ENCODE results near the gene FOSL2.

Gene FOSL2

DNA sequence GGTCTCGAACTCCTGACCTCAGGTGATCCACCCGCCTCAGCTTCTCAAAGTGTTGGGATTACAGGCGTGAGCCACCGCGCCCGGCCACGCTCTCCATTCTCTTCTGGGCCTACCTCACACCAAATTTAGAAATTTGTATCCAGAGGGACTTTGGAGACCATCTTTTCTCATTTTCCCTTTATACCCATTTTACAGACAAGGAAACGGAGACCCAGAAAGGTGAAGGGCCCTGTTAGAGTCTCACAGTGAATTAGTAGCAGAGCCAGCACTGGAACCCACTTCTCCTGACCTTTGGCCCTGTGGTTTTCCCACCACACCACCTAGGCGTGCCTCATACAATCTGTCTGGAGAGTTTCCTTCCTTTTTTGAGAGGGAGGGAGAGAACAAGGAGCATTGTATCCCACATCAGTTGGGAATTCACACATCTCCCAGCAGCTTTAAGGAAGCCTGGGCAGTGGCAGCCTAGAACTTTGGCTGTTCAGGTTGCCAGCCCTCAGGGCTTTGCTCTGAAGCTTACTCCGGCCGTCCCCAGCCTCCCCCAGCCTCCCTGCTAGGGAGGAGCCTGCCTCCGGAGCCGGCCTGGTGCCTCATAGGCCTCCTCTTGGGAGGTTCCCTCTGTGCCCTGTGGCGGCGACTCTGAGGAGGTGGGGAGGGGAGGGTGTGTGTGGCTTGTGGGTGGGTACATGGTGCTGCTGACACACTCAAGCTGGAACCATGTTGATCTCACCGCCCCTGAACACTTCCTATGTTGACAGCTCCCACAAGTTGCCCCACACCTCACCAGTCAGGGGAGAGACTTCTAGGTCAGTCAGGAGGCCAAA, 13.8 kb downstream of the FOSL2 start:
- Histone ChIP-seq H3K9me3 (ENCODE audit: control insufficient read depth, low read length) (no peaks in the 10 kb centered on the region), H3K4me3 (ENCODE audit: extremely low read depth, insufficient read depth, low read length, poor library complexity, severe bottlenecking) (no peak overlapping the region), H3K36me3 (ENCODE audit: control insufficient read depth, insufficient read depth, low read length) (peaks cover 100% of the 10 kb centered on the region), H3K4me1 (ENCODE audit: control insufficient read depth, insufficient read depth, low read length, poor library complexity, severe bottlenecking) (peaks cover 48% of the 10 kb centered on the region), H3K27ac (ENCODE audit: low read depth, low read length, severe bottlenecking) (peak overlapping the region; percentile 29)
- WGBS, 2 experiments (ENCODE audit: insufficient coverage in 2 of 2), result 92 to 100% methylated on average over 8 of the region's 16 CpGs

GRCh38 chr2:28407131-28407975, 14.7 kb downstream of the FOSL2 start:
- Histone ChIP-seq H3K9me3 (ENCODE audit: control insufficient read depth, low read length) (no peaks in the 10 kb centered on the region), H3K27ac (ENCODE audit: low read depth, low read length, severe bottlenecking) (peak overlapping the region; percentile 49), H3K4me3 (ENCODE audit: extremely low read depth, insufficient read depth, low read length, poor library complexity, severe bottlenecking) (no peak overlapping the region), H3K4me1 (ENCODE audit: control insufficient read depth, insufficient read depth, low read length, poor library complexity, severe bottlenecking) (peaks cover 50% of the 10 kb centered on the region), H3K36me3 (ENCODE audit: control insufficient read depth, insufficient read depth, low read length) (peaks cover 100% of the 10 kb centered on the region)
- 96 to 97% methylated on average over 6 to 8 of the region's 8 CpGs for WGBS, 2 experiments (ENCODE audit: insufficient coverage in 2 of 2)

DNA sequence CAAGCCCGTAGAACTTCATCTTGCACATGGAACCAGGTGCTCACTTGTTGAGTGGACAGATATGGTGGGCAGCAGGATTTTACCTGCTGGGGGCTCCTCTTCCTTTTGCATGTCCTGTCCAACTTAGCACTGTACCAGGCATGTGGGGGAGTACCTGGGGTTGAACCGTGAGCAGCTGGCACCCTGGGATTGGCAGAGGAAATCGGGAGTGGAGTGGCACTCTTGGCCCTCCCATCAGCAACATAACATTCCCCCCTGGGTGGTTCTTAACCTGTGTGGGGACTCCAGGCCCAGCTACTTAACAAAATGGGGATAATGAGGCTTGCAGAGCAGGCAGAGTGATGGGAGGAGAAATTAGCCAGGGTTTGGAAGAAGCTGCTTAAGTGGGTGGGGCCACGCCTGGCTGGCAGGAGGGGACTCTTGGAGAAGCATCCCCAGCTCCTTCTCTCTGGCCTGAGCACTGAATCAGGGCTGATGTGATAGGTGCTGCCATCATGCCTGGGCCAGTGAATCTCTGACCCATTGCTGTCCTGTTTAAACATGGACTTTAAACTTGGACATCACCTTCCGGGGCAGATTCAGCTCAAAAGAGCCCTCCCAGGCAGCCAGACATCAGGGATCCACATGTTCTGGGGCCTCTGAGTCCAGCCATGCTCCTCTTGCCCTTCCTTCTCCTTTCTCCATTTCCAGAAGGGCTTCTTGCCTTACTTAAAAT, 15.5 kb downstream of the FOSL2 start:
- WGBS, 2 experiments (ENCODE audit: insufficient coverage in 2 of 2), result 95 to 96% methylated on average over 3 of the region's 5 CpGs
- no peaks in the 10 kb centered on the region for H3K9me3 ChIP-seq (ENCODE audit: control insufficient read depth, low read length)
- no peak overlapping the region for H3K4me3 ChIP-seq (ENCODE audit: extremely low read depth, insufficient read depth, low read length, poor library complexity, severe bottlenecking)
- peaks cover 50% of the 10 kb centered on the region for H3K4me1 ChIP-seq (ENCODE audit: control insufficient read depth, insufficient read depth, low read length, poor library complexity, severe bottlenecking)
- peak overlapping the region; percentile 24 for H3K27ac ChIP-seq (ENCODE audit: low read depth, low read length, severe bottlenecking)
- H3K36me3 ChIP-seq (ENCODE audit: control insufficient read depth, insufficient read depth, low read length), result peaks cover 100% of the 10 kb centered on the region

- Histone ChIP-seq H3K27ac (ENCODE audit: low read depth, low read length, severe bottlenecking) (peak overlapping the region; percentile 24), H3K36me3 (ENCODE audit: control insufficient read depth, insufficient read depth, low read length) (peaks cover 100% of the 10 kb centered on the region), H3K4me3 (ENCODE audit: extremely low read depth, insufficient read depth, low read length, poor library complexity, severe bottlenecking) (no peak overlapping the region), H3K4me1 (ENCODE audit: control insufficient read depth, insufficient read depth, low read length, poor library complexity, severe bottlenecking) (peaks cover 50% of the 10 kb centered on the region), H3K9me3 (ENCODE audit: control insufficient read depth, low read length) (no peaks in the 10 kb centered on the region)
- 95 to 99% methylated on average over 13 to 21 of the region's 26 CpGs for whole genome bisulfite sequencing, 2 experiments (ENCODE audit: insufficient coverage in 2 of 2)
These were observed 16.3 kb downstream of the FOSL2 start for GRCh38 chr2:28408764-28409599.

DNA sequence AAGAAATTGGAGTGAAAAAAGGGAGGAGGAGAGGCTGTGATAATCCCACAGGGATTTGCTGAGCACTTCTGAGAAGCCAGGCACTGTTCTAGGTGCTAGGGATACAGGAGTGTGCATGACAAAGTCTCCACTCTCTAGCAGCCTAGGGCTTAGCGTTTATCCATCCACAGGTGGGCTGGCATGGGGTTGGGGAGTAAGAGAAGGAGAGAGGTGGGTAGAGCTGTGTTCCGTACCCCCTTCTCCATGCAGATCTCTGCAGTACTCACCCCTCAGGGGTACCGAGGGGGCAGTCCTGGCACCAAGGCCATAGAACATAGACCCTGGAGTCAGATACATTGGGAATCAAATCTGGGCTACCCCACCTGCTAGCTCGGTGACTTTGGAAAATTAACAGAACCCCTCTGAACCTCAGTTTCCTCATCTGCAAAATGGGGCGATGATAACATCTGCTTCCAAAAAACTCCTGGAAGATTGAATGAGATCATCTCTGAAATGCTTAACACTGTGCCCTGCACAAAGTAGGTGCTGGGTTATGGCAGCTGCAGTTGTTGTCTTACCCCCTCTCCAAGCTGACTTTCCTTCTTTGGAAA, 18.6 kb downstream of the FOSL2 start:
- Histone ChIP-seq H3K36me3 (ENCODE audit: control insufficient read depth, insufficient read depth, low read length) (peaks cover 100% of the 10 kb centered on the region), H3K9me3 (ENCODE audit: control insufficient read depth, low read length) (no peaks in the 10 kb centered on the region), H3K4me1 (ENCODE audit: control insufficient read depth, insufficient read depth, low read length, poor library complexity, severe bottlenecking) (peaks cover 38% of the 10 kb centered on the region), H3K4me3 (ENCODE audit: extremely low read depth, insufficient read depth, low read length, poor library complexity, severe bottlenecking) (no peak overlapping the region), H3K27ac (ENCODE audit: low read depth, low read length, severe bottlenecking) (no peak overlapping the region)
- WGBS, 2 experiments (ENCODE audit: insufficient coverage in 2 of 2), result 95 to 100% methylated on average over 2 to 3 of the region's 5 CpGs

- Histone ChIP-seq H3K27ac (ENCODE audit: low read depth, low read length, severe bottlenecking) (no peak overlapping the region), H3K4me3 (ENCODE audit: extremely low read depth, insufficient read depth, low read length, poor library complexity, severe bottlenecking) (no peak overlapping the region), H3K4me1 (ENCODE audit: control insufficient read depth, insufficient read depth, low read length, poor library complexity, severe bottlenecking) (peaks cover 33% of the 10 kb centered on the region), H3K36me3 (ENCODE audit: control insufficient read depth, insufficient read depth, low read length) (peaks cover 99% of the 10 kb centered on the region), H3K9me3 (ENCODE audit: control insufficient read depth, low read length) (no peaks in the 10 kb centered on the region)
- WGBS, 2 experiments (ENCODE audit: insufficient coverage in 2 of 2), result 97 to 98% methylated on average over 23 to 24 of the region's 27 CpGs
These were observed 19.4 kb downstream of the FOSL2 start for GRCh38 chr2:28411956-28412609.

DNA sequence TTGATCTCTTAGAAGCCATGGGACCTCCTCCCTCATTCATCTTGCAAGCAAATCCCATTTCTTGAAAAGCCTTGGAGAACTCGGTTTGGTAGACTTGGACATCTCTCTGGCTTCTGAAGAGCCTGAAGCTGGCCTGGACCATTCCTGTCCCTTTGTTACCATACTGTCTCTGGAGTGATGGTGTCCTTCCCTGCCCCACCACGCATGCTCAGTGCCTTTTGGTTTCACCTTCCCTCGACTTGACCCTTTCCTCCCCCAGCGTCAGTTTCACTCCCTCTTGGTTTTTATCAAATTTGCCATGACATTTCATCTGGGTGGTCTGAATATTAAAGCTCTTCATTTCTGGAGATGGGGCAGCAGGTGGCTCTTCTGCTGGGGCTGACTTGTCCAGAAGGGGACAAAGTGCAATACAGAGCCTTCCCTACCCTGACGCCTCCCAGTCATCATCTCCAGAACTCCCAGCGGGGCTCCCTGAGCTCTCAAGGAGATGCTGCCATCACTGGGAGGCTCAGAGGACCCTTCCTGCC, 20.0 kb downstream of the FOSL2 start:
- Histone ChIP-seq H3K27ac (ENCODE audit: low read depth, low read length, severe bottlenecking) (no peak overlapping the region), H3K4me3 (ENCODE audit: extremely low read depth, insufficient read depth, low read length, poor library complexity, severe bottlenecking) (no peak overlapping the region), H3K36me3 (ENCODE audit: control insufficient read depth, insufficient read depth, low read length) (peaks cover 99% of the 10 kb centered on the region), H3K4me1 (ENCODE audit: control insufficient read depth, insufficient read depth, low read length, poor library complexity, severe bottlenecking) (peaks cover 27% of the 10 kb centered on the region), H3K9me3 (ENCODE audit: control insufficient read depth, low read length) (no peaks in the 10 kb centered on the region)
- 94 to 99% methylated on average over 5 of the region's 6 CpGs for WGBS, 2 experiments (ENCODE audit: insufficient coverage in 2 of 2)

- peaks cover 21% of the 10 kb centered on the region for H3K4me1 ChIP-seq (ENCODE audit: control insufficient read depth, insufficient read depth, low read length, poor library complexity, severe bottlenecking)
- peaks cover 99% of the 10 kb centered on the region for H3K36me3 ChIP-seq (ENCODE audit: control insufficient read depth, insufficient read depth, low read length)
- WGBS, 2 experiments (ENCODE audit: insufficient coverage in 2 of 2), result 86 to 91% methylated on average over 14 to 16 of the region's 20 CpGs
- no peak overlapping the region for H3K4me3 ChIP-seq (ENCODE audit: extremely low read depth, insufficient read depth, low read length, poor library complexity, severe bottlenecking)
- no peaks in the 10 kb centered on the region for H3K9me3 ChIP-seq (ENCODE audit: control insufficient read depth, low read length)
- H3K27ac ChIP-seq (ENCODE audit: low read depth, low read length, severe bottlenecking), result no peak overlapping the region
These were observed 20.7 kb downstream of the FOSL2 start for GRCh38 chr2:28413152-28413898.

- 76 to 80% methylated on average over 7 of the region's 7 CpGs for WGBS, 2 experiments (ENCODE audit: insufficient coverage in 2 of 2)
- Histone ChIP-seq H3K36me3 (ENCODE audit: control insufficient read depth, insufficient read depth, low read length) (peaks cover 94% of the 10 kb centered on the region), H3K27ac (ENCODE audit: low read depth, low read length, severe bottlenecking) (peak overlapping the region; percentile 53)
These were observed 21.2 kb downstream of the FOSL2 start for GRCh38 chr2:28413899-28414295.

More at GRCh38 chr2:28413899-28414295, 21.2 kb downstream of the FOSL2 start:
- Histone ChIP-seq H3K4me3 (ENCODE audit: extremely low read depth, insufficient read depth, low read length, poor library complexity, severe bottlenecking) (no peak overlapping the region), H3K9me3 (ENCODE audit: control insufficient read depth, low read length) (no peaks in the 10 kb centered on the region), H3K4me1 (ENCODE audit: control insufficient read depth, insufficient read depth, low read length, poor library complexity, severe bottlenecking) (peaks cover 15% of the 10 kb centered on the region)
